A549 (cell line): ENCODE results near the gene PLK5. TPM values are rescaled to one million over a fixed set of nuclear protein-coding genes. Genes with fewer than 3 reads are reported as not detected.
A peak's percentile ranks its signal among the peaks of the same experiment; 100 is the strongest.

Source experiments
- ATAC-seq, 2 experiments: fragments of 200-7000 bp in 1 of 2; fragments of >200 bp in 1 of 2; cut with Nextera tagmentation in 1 of 2; cut with Tn5 transposase in 1 of 2; 3 replicates each; pipeline versions ENCODE4 v1.8.0 to v1.9.1; 2018 to 2020; ENCODE audit warnings: mild to moderate bottlenecking in 1 of 2, moderate library complexity in 1 of 2
- CTCF ChIA-PET: fragments of 300-600 bp; sonication (Branson Sonifier 250); formaldehyde crosslinking; extraction: SDS; loops from one replicate; lab custom pipeline; 2021; ENCODE audit warnings: antibody characterized with exemption, inconsistent platforms; lab: Yijun Ruan, JAX
- POLR2A ChIA-PET: fragments of 350-600 bp; formaldehyde crosslinking; extraction: SDS; loops from one replicate; lab custom pipeline; 2021; ENCODE audit warnings: antibody characterized with exemption, inconsistent platforms; lab: Yijun Ruan, JAX
- DNase-seq, 2 experiments: peaks; one replicate each; pipeline versions ENCODE4 v3.0.0 to v3.0.0-alpha.2; 2011 to 2016; ENCODE audit warnings: low read depth in 1 of 2, low spot score in 1 of 2
- FAIRE-seq: peaks from 2 replicates; lab custom pipeline; 2011; peaks lifted over from hg19 to GRCh38; lab: Jason Lieb, UNC
- H3K27ac ChIP-seq, 2 experiments: fragments of >200 bp; sonication (Bioruptor Twin); formaldehyde crosslinking; 3 replicates each; pipeline ENCODE4 v1.5.1; 2016 to 2017
- H3K4me1 ChIP-seq: fragments of >200 bp; sonication (Bioruptor Twin); formaldehyde crosslinking; 3 replicates; pipeline ENCODE4 v1.6.1; 2016
- H3K4me2 ChIP-seq: fragments of >200 bp; sonication (Bioruptor Twin); formaldehyde crosslinking; 3 replicates; pipeline ENCODE4 v1.6.1; 2016
- H3K4me3 ChIP-seq: fragments of >200 bp; sonication (Bioruptor Twin); formaldehyde crosslinking; 3 replicates; pipeline ENCODE4 v1.5.1; 2016
- H3K9me3 ChIP-seq: fragments of >200 bp; sonication (Bioruptor Twin); formaldehyde crosslinking; 3 replicates; pipeline ENCODE4 v1.6.1; 2016
- BCL3 ChIP-seq: fragments of >200 bp; sonication (Bioruptor Twin); formaldehyde crosslinking; IDR thresholded peaks from 3 replicates; pipeline ENCODE4 v1.6.1; 2016
- CBX2 ChIP-seq: fragments of 200-600 bp; sonication (generic); IDR thresholded peaks from 2 replicates; pipeline ENCODE4 v1.6.1; 2016; ENCODE audit warnings: low read depth, mild to moderate bottlenecking, borderline replicate concordance
- CBX8 ChIP-seq: fragments of 200-600 bp; sonication (generic); IDR thresholded peaks from 2 replicates; pipeline ENCODE4 v1.6.1; 2016
- E2F6 ChIP-seq: IDR thresholded peaks from 2 replicates; pipeline ENCODE4 v1.6.1; 2012; ENCODE audit warnings: low read depth, borderline replicate concordance
- ELK1 ChIP-seq: fragments of 150-350 bp; IDR thresholded peaks from 2 replicates; pipeline ENCODE4 v1.6.1; 2014; ENCODE audit warnings: low read depth, mild to moderate bottlenecking, low read length
- HES2 ChIP-seq: fragments of >200 bp; sonication (Bioruptor Twin); formaldehyde crosslinking; IDR thresholded peaks from 2 replicates; pipeline ENCODE4 v1.6.1; 2016
- HMGXB4 ChIP-seq: fragments of 250-450 bp; sonication (Bioruptor Pico); IDR thresholded peaks from 2 replicates; pipeline ENCODE4 v1.5.0; 2021; ENCODE audit warnings: mild to moderate bottlenecking, moderate library complexity, borderline replicate concordance
- MAX ChIP-seq: IDR thresholded peaks from 2 replicates; pipeline ENCODE4 v1.6.1; 2012
- MAZ ChIP-seq: fragments of 150-350 bp; IDR thresholded peaks from 2 replicates; pipeline ENCODE4 v1.6.1; 2014; ENCODE audit warnings: antibody characterized with exemption, low read depth, low read length, borderline replicate concordance
- POLR2A ChIP-seq: IDR thresholded peaks from 2 replicates; pipeline ENCODE4 v1.6.1; 2012; ENCODE audit warnings: mild to moderate bottlenecking, low read length
- ZC3H11A ChIP-seq: fragments of 450-650 bp; IDR thresholded peaks from 2 replicates; pipeline ENCODE4 v1.6.1; 2014; ENCODE audit warnings: antibody characterized with exemption, mild to moderate bottlenecking
- ZNF302 ChIP-seq: fragments of 250-450 bp; sonication (Bioruptor Pico); IDR thresholded peaks from 2 replicates; pipeline ENCODE4 v1.9.0; 2021; ENCODE audit warnings: inconsistent platforms, mild to moderate bottlenecking, moderate library complexity
- WGBS: methylation state at CpG from one replicate; pipeline ENCODE4 v1.1.6; 2017; ENCODE audit errors: missing lambda C conversion rate; 5-methylcytosine and 5-hydroxymethylcytosine counted together
- polyA plus RNA-seq, 4 experiments: library from polyadenylated mRNA; depleted of rRNA in 3 of 4; stranded (reverse); fragments of >200 nt; fragmentation: RNase III in 1 of 4; extraction: RNeasy Plus Mini Kit Qiagen cat#74134 plus additional on column Dnase treatment in 1 of 4; gene quantifications; 2 replicates in 3 of 4; 3 replicates in 1 of 4; pipeline ENCODE4 v1.2.3, GENCODE V29; 2011 to 2017

The PLK5 gene
- polyA plus RNA-seq, 2 of the 4 experiments (the other 2 are of a cell fraction), result not detected

GRCh38 chr19:1507192-1507660, 16.7 kb upstream of the PLK5 start:
- CTCF ChIA-PET, result interaction anchor here (0.6 to 1.5 kb wide), 2 partner anchors 15 to 654 kb away, joined by 4 to 5 read pairs; no protein-coding TSS in a partner anchor

GRCh38 chr19:1507763-1508506, 15.9 kb upstream of the PLK5 start:
- no peak for TF ChIP-seq ELK1
- TF ChIP-seq CBX2, result no peak
- TF ChIP-seq POLR2A, result peak; percentile 19; the same call in 1 of the 2 replicates
- TF ChIP-seq E2F6, result peak; percentile 91
- peak; percentile 94 for TF ChIP-seq MAX
- no peak for TF ChIP-seq BCL3
- Histone ChIP-seq H3K4me1 (peaks cover 11% of the 10 kb centered on the region; the same call in 2 of the 3 replicates), H3K4me3 (peak overlapping the region; percentile 57), H3K27ac (peak overlapping the region; percentile 88 to 91), H3K9me3 (no peaks in the 10 kb centered on the region), H3K4me2 (peak overlapping the region; percentile 77)
- ChIA-PET POLR2A (no interaction called here), CTCF (interaction anchor here (0.6 to 1.5 kb wide), 3 partner anchors 16 to 653 kb away, joined by 3 to 5 read pairs (median 4); no protein-coding TSS in a partner anchor)
- DNase-seq, result peak; percentile 96 to 97
- ATAC-seq, result peak; percentile 79 to 87
- 5% methylated on average over 18 of the region's 46 CpGs for WGBS
- FAIRE-seq, result no peak

More at GRCh38 chr19:1507192-1507660, 16.7 kb upstream of the PLK5 start:
- peak overlapping the region; percentile 88 to 91; a peak in 5 of 6 replicates for H3K27ac ChIP-seq
- ATAC-seq (no peak), FAIRE-seq (no peak), DNase-seq (no peak)
- H3K4me1 ChIP-seq, result peaks cover 11% of the 10 kb centered on the region; the same call in 2 of the 3 replicates
- POLR2A ChIA-PET, result no interaction called here
- peak overlapping the region; percentile 77 for H3K4me2 ChIP-seq
- 100% methylated on average over 10 of the region's 23 CpGs for WGBS
- no peaks in the 10 kb centered on the region for H3K9me3 ChIP-seq
- H3K4me3 ChIP-seq, result peak overlapping the region; percentile 57; the same call in 1 of the 3 replicates
- no peak for TF ChIP-seq CBX8
- no peak for TF ChIP-seq MAZ
- no peak for TF ChIP-seq ZC3H11A
- no peak for TF ChIP-seq ZNF302
- TF ChIP-seq HES2, result no peak
- no peak for TF ChIP-seq ELK1
- no peak for TF ChIP-seq E2F6
- no peak for TF ChIP-seq HMGXB4 (CRISPR knock-in tag)
